Fibroblast of skin of left quadriceps (primary cell): ENCODE measurements around the gene TMEM221.

Source experiments
- DNase-seq, 2 experiments: peaks; one replicate each; pipeline ENCODE4 v3.0.0-alpha.2; 2013; ENCODE audit warnings: low read depth in 2 of 2

TMEM221 gene

GRCh38 chr19:17445526-17446165 lies 2.8 kb downstream of the TMEM221 start:
- DNase-seq, result no peak

GRCh38 chr19:17441241-17442021 lies 7.0 kb downstream of the TMEM221 start:
- peak in 1 of 2 experiments; percentile 7 for DNase-seq

GRCh38 chr19:17436874-17437267 lies 11.6 kb downstream of the TMEM221 start:
- no peak for DNase-seq

GRCh38 chr19:17436094-17436873 lies 12.2 kb downstream of the TMEM221 start:
- DNase-seq, result no peak

GRCh38 chr19:17435218-17435617 lies 13.2 kb downstream of the TMEM221 start:
- DNase-seq, result no peak

GRCh38 chr19:17431417-17431816 lies 17.1 kb downstream of the TMEM221 start:
- no peak for DNase-seq

- DNase-seq, result no peak
Observed at GRCh38 chr19:17429641-17430113, 18.8 kb downstream of the TMEM221 start.

- DNase-seq, result no peak
Observed at GRCh38 chr19:17424743-17425365, 23.6 kb downstream of the TMEM221 start.

- no peak for DNase-seq
Observed at GRCh38 chr19:17423429-17424208, 24.8 kb downstream of the TMEM221 start.

- no peak for DNase-seq
Observed at GRCh38 chr19:17421942-17422341, 26.5 kb downstream of the TMEM221 start.

GRCh38 chr19:17420475-17420924 lies 28.0 kb downstream of the TMEM221 start:
- DNase-seq, result no peak

- DNase-seq, result peak; percentile 98
Observed at GRCh38 chr19:17419621-17420474, 28.6 kb downstream of the TMEM221 start, which contains the start of gene MVB12A. Gene MVB12A, plus strand, starts transcription at chr19:17420047. Its CDS starts 89 bp downstream, at chr19:17420136.

GRCh38 chr19:17419154-17419620 lies 29.3 kb downstream of the TMEM221 start:
- no peak for DNase-seq

GRCh38 chr19:17418710-17419109 lies 29.8 kb downstream of the TMEM221 start:
- no peak for DNase-seq

- DNase-seq, result no peak
Observed at GRCh38 chr19:17415121-17415520, 33.3 kb downstream of the TMEM221 start.

GRCh38 chr19:17414097-17414496 lies 34.4 kb downstream of the TMEM221 start:
- DNase-seq, result no peak

GRCh38 chr19:17411801-17412200 lies 36.7 kb downstream of the TMEM221 start:
- DNase-seq, result no peak

- no peak for DNase-seq
Observed at GRCh38 chr19:17409990-17410389, 38.5 kb downstream of the TMEM221 start.

- no peak for DNase-seq
Observed at GRCh38 chr19:17406887-17407196, 41.6 kb downstream of the TMEM221 start.
